IMR-90 (cell line): ENCODE measurements around the gene MRPL21. TPM values are rescaled to one million over a fixed set of nuclear protein-coding genes. Genes with fewer than 3 reads are reported as not detected.
A peak's percentile ranks its signal among the peaks of the same experiment; 100 is the strongest.

Experiments
- ATAC-seq: fragments of 200-7000 bp; cut with Tn5 transposase; 2 replicates; pipeline ENCODE4 v1.9.1; 2020; ENCODE audit warnings: low read depth, mild to moderate bottlenecking, moderate library complexity
- BruUV-seq: library from RNA; stranded (reverse); fragments of 400-500 nt; replicated peaks from 2 replicates; lab custom pipeline; 2021; lab: Mats Ljungman, UMichigan
- CTCF ChIA-PET: fragments of 300-600 bp; formaldehyde crosslinking; extraction: SDS; loops from one replicate; lab custom pipeline; 2021; ENCODE audit warnings: antibody characterized with exemption; lab: Yijun Ruan, JAX
- POLR2A ChIA-PET: fragments of 300-600 bp; sonication (Branson Sonifier 250); formaldehyde crosslinking; loops from one replicate; lab custom pipeline; 2022; ENCODE audit warnings: antibody characterized with exemption; ENCODE audit not compliant: unreplicated experiment; lab: Charles Lee
- DNase-seq: peaks from one replicate; pipeline ENCODE4 v3.0.0; 2013
- H2AFZ ChIP-seq: replicated peaks from 2 replicates; pipeline ENCODE3; 2013; ENCODE audit warnings: low read length, mild to moderate bottlenecking; ENCODE audit not compliant: poor library complexity
- H2AK5ac ChIP-seq: 2 replicates; pipeline ENCODE4 v1.6.1; 2013; ENCODE audit warnings: low read depth, low read length, inconsistent platforms
- H2AK9ac ChIP-seq: replicated peaks from 2 replicates; pipeline ENCODE3; 2013; ENCODE audit warnings: mild to moderate bottlenecking, low read depth, low read length, moderate library complexity; ENCODE audit not compliant: poor library complexity
- H2BK120ac ChIP-seq: 2 replicates; pipeline ENCODE4 v1.6.1; 2013; ENCODE audit warnings: low read depth, low read length, inconsistent platforms
- H2BK15ac ChIP-seq: 3 replicates; pipeline ENCODE4 v1.6.1; 2013; ENCODE audit warnings: low read depth, low read length, inconsistent platforms
- H2BK20ac ChIP-seq: 2 replicates; pipeline ENCODE4 v1.6.1; 2013; ENCODE audit warnings: low read depth, mild to moderate bottlenecking, inconsistent platforms, low read length, moderate library complexity
- H2BK5ac ChIP-seq: 2 replicates; pipeline ENCODE4 v1.6.1; 2013; ENCODE audit warnings: mild to moderate bottlenecking, low read depth, low read length, inconsistent platforms; ENCODE audit not compliant: poor library complexity, severe bottlenecking
- H3K14ac ChIP-seq: replicated peaks from 2 replicates; pipeline ENCODE4 v1.6.1; 2013; ENCODE audit warnings: low read depth, low read length, inconsistent platforms
- H3K18ac ChIP-seq: 2 replicates; pipeline ENCODE4 v1.6.1; 2013; ENCODE audit warnings: low read depth, low read length, control low read depth
- H3K23ac ChIP-seq: 2 replicates; pipeline ENCODE4 v1.6.1; 2013; ENCODE audit warnings: low read depth, low read length, inconsistent platforms
- H3K27ac ChIP-seq: 2 replicates; pipeline ENCODE4 v1.5.1; 2013; ENCODE audit warnings: mild to moderate bottlenecking, control low read depth, low read length; ENCODE audit not compliant: insufficient read depth
- H3K27me3 ChIP-seq: 2 replicates; pipeline ENCODE4 v1.6.1; 2013; ENCODE audit warnings: low read length; ENCODE audit not compliant: control insufficient read depth, insufficient read depth
- H3K36me3 ChIP-seq: 2 replicates; pipeline ENCODE4 v1.6.1; 2013; ENCODE audit warnings: low read length, mixed read lengths; ENCODE audit not compliant: control insufficient read depth, insufficient read depth
- H3K4ac ChIP-seq: 2 replicates; pipeline ENCODE4 v1.6.1; 2013; ENCODE audit warnings: low read depth, low read length, inconsistent platforms
- H3K4me1 ChIP-seq: 2 replicates; pipeline ENCODE4 v1.6.1; 2013; ENCODE audit warnings: low read length, mixed read lengths; ENCODE audit not compliant: control insufficient read depth, insufficient read depth
- H3K4me2 ChIP-seq: 2 replicates; pipeline ENCODE4 v1.6.1; 2013; ENCODE audit warnings: low read depth, mild to moderate bottlenecking, control low read depth, low read length, moderate library complexity
- H3K4me3 ChIP-seq: 2 replicates; pipeline ENCODE4 v1.5.1; 2013; ENCODE audit warnings: low read depth, mild to moderate bottlenecking, control low read depth, low read length, moderate library complexity; ENCODE audit not compliant: insufficient read depth
- H3K56ac ChIP-seq: 2 replicates; pipeline ENCODE4 v1.6.1; 2013; ENCODE audit warnings: low read length, inconsistent platforms; ENCODE audit not compliant: insufficient read depth; ENCODE audit errors: extremely low read depth
- H3K79me1 ChIP-seq, 2 experiments: 2 replicates each; pipeline ENCODE4 v1.6.1; 2013; ENCODE audit warnings: low read length in 2 of 2, inconsistent platforms in 1 of 2, low read depth in 1 of 2
- H3K9ac ChIP-seq: 2 replicates; pipeline ENCODE4 v1.6.1; 2013; ENCODE audit warnings: low read depth, low read length, control low read depth
- H3K9me1 ChIP-seq: 2 replicates; pipeline ENCODE4 v1.6.1; 2013; ENCODE audit warnings: low read length, inconsistent platforms; ENCODE audit not compliant: insufficient read depth
- H3K9me3 ChIP-seq: 2 replicates; pipeline ENCODE4 v1.6.1; 2013; ENCODE audit warnings: low read length; ENCODE audit not compliant: control insufficient read depth, insufficient read depth
- H4K20me1 ChIP-seq: 2 replicates; pipeline ENCODE4 v1.6.1; 2013; ENCODE audit warnings: low read length, inconsistent platforms; ENCODE audit not compliant: insufficient read depth
- H4K5ac ChIP-seq: 2 replicates; pipeline ENCODE4 v1.6.1; 2013; ENCODE audit warnings: mild to moderate bottlenecking, low read depth, low read length, control low read depth
- H4K8ac ChIP-seq, 2 experiments: 2 replicates each; pipeline ENCODE4 v1.6.1; 2013; ENCODE audit warnings: low read depth in 2 of 2, low read length in 2 of 2, control low read depth in 1 of 2, inconsistent platforms in 1 of 2
- H4K91ac ChIP-seq: 2 replicates; pipeline ENCODE4 v1.6.1; 2013; ENCODE audit warnings: low read depth, low read length, inconsistent platforms; ENCODE audit not compliant: insufficient read depth
- BHLHE40 ChIP-seq: fragments of 150-350 bp; IDR thresholded peaks from 2 replicates; pipeline ENCODE4 v1.6.1; 2016; ENCODE audit warnings: mild to moderate bottlenecking, low read depth, low read length
- CEBPB ChIP-seq: IDR thresholded peaks from 2 replicates; pipeline ENCODE4 v1.6.1; 2012; ENCODE audit warnings: low read depth, low read length, improper control_type of control experiment
- CHD1 ChIP-seq: IDR thresholded peaks from 2 replicates; pipeline ENCODE4 v1.6.1; 2012; ENCODE audit warnings: low read depth, low read length, improper control_type of control experiment
- ELK1 ChIP-seq: fragments of 150-350 bp; IDR thresholded peaks from 2 replicates; pipeline ENCODE4 v1.6.1; 2016; ENCODE audit warnings: low read depth, mild to moderate bottlenecking, low read length, moderate library complexity, borderline replicate concordance
- MAFK ChIP-seq: IDR thresholded peaks from 2 replicates; pipeline ENCODE4 v1.6.1; 2012; ENCODE audit warnings: low read depth, low read length, improper control_type of control experiment
- MAZ ChIP-seq: IDR thresholded peaks from 2 replicates; pipeline ENCODE4 v1.6.1; 2012; ENCODE audit warnings: low read depth, mild to moderate bottlenecking, low read length, improper control_type of control experiment, moderate library complexity, borderline replicate concordance
- RAD21 ChIP-seq: IDR thresholded peaks from 2 replicates; pipeline ENCODE4 v1.6.1; 2012; ENCODE audit warnings: low read length, improper control_type of control experiment
- RCOR1 ChIP-seq: IDR thresholded peaks from 2 replicates; pipeline ENCODE4 v1.6.1; 2012; ENCODE audit warnings: mild to moderate bottlenecking, low read length, improper control_type of control experiment; ENCODE audit not compliant: insufficient replicate concordance
- RFX5 ChIP-seq: IDR thresholded peaks from 2 replicates; pipeline ENCODE4 v1.8.0; 2012; ENCODE audit warnings: low read depth, mild to moderate bottlenecking, low read length, moderate library complexity
- SMC3 ChIP-seq: fragments of 150-350 bp; IDR thresholded peaks from 2 replicates; pipeline ENCODE4 v1.6.1; 2016; ENCODE audit warnings: low read depth, mild to moderate bottlenecking, antibody characterized with exemption, low read length, moderate library complexity
- WGBS, 2 experiments: methylation state at CpG; one replicate each; pipeline versions ENCODE4 v1.1.5 to v1.1.7; 2013; ENCODE audit warnings: missing lambda C conversion rate in 2 of 2; ENCODE audit not compliant: insufficient read length in 1 of 2; ENCODE audit errors: extremely low coverage in 2 of 2; 5-methylcytosine and 5-hydroxymethylcytosine counted together
- dilution Hi-C: fragments of 300-500 bp; cut with HindIII; formaldehyde crosslinking; loops from one replicate; pipeline ENCODE4 v1.14.3; 2018; ENCODE audit warnings: low sequenced_read_pairs; ENCODE audit not compliant: unreplicated experiment
- in situ Hi-C: fragments of 300-500 bp; cut with MboI; formaldehyde crosslinking; loops from 3 replicates; pipeline ENCODE4 v1.14.3; 2019; ENCODE audit warnings: low sequenced_read_pairs, inconsistent platforms, mixed read lengths
- intact Hi-C: fragments of 100-400 bp; cut with micrococcal nuclease; formaldehyde crosslinking; loops from 2 replicates; pipeline ENCODE4 v1.10.0; 2022
- polyA plus RNA-seq, 3 experiments: library from polyadenylated mRNA; depleted of rRNA; stranded (reverse); fragments of >200 nt; gene quantifications; 2 replicates each; pipeline ENCODE4 v1.2.3, GENCODE V29; 2012; ENCODE audit warnings: low replicate concordance in 1 of 3
- total RNA-seq: library from RNA; depleted of rRNA; stranded (reverse); fragments of >200 nt; gene quantifications from 2 replicates; pipeline ENCODE4 v1.2.3, GENCODE V29; 2012

Gene MRPL21
- total and polyA plus RNA-seq, 2 of the 4 experiments (the other 2 are of a cell fraction): 19.2 to 26.3 TPM

DNA sequence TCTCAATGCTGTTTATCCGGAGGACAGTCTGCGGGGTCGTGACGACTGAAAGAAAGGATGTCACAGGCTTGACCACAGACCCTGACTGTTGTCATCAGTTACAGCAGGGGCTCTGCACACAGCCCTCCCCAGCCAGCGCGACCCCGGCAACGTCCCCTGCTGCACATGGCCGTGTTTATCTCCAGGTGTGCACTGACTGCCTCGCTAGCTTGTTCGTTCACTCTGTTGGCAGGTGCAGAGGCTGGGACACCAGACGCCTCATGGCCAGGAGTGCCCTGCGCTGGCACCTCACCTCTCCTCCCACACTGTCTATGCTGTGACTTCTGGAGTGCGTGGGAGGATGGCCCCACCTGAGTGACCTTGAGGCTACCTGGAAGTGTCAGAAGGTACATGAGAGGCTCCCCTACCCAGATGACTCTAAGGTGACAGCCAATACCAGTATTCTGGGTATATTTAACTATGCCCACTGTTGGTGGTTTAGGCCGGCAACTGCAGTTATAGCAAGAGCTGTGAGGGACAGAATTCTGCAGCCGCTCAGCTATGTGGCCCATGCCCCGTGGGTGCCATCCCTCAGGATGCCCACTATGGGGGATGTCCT lies 12.2 kb downstream of the MRPL21 start:
- in situ Hi-C loops: no loop called here
- Histone ChIP-seq H3K14ac (no peak overlapping the region), H2BK5ac (no peak overlapping the region), H2BK15ac (no peak overlapping the region), H3K36me3 (peaks cover 32% of the 10 kb centered on the region), H3K27me3 (no peaks in the 10 kb centered on the region), H3K56ac (no peak overlapping the region), H3K9me1 (no peaks in the 10 kb centered on the region), H3K79me1 (no peaks in the 10 kb centered on the region), H4K5ac (no peak overlapping the region), H3K9ac (no peak overlapping the region), H4K8ac (no peak overlapping the region), H3K27ac (no peak overlapping the region), H2AK9ac (no peak overlapping the region), H2BK120ac (no peak overlapping the region), H3K4me3 (no peak overlapping the region), H3K9me3 (no peaks in the 10 kb centered on the region), H2BK20ac (no peak overlapping the region), H3K4me1 (peaks cover 3% of the 10 kb centered on the region; the same call in 1 of the 2 replicates), H3K4me2 (no peak overlapping the region), H3K23ac (no peak overlapping the region), H2AFZ (peak overlapping the region; percentile 58), H4K20me1 (no peaks in the 10 kb centered on the region), H3K18ac (no peak overlapping the region), H3K4ac (no peak overlapping the region), H4K91ac (no peak overlapping the region), H2AK5ac (no peak overlapping the region)
- TF ChIP-seq BHLHE40 (no peak), ELK1 (no peak), RCOR1 (no peak), RFX5 (no peak), MAFK (no peak), MAZ (no peak), CHD1 (no peak), SMC3 (no peak), RAD21 (no peak), CEBPB (no peak)
- dilution Hi-C loops: no loop called here
- intact Hi-C loops: no loop called here
- no peak for DNase-seq
- no TSS peak for BruUV-seq
- ChIA-PET CTCF (interaction anchor here (0.6 kb wide), 1 partner anchor 107 kb away, joined by 3 read pairs; no protein-coding TSS in a partner anchor), POLR2A (no interaction called here)
- ATAC-seq: no peak
- WGBS, 2 experiments: 100% methylated on average over 4 of the region's 17 CpGs; no CpG with 5 or more reads in 1 of the 2 experiments
